Measurements from ENCODE around the gene LARGE1.

The LARGE1 gene

DNA sequence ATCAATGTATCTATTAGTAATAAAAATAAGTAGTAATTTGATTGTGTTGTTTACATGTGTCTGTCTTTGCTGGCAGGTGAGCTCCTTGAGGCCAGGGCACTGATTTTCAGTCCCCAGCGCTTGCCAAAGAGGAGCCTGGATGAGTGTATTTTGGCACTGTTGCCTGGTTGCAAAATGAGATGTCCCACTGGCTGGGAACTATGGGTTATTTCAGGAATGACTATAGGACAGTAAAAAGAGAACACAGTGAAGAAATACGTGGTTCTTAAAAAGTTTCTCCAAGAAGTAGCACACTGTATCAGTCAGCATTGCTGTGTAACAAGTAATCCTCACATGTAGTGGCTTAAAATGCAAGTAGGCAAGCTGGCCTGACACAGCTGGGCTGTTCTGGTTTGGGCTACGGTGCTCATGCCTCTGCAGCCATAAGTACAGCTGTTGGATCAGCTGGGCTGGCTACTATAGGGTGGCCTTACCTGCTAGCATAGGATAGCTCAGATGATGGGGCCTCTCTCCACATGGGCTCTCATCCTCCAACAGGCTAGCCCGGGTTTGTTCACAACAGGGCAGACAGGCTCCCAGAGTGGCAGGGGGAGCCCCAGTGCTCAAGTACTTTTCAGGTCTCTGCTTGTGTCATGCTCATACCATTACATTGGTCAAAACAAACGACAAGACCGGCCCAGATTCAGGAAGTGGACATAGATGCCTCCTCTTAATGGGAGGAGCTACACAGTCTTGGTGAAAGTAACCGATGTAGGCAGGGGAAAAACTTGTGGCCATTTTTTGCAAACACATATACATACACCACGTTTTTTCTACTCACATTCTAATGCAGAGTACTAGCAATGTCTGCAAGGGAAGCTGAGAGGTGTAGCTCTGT is 399.1 kb downstream of the LARGE1 start:
- H3K36me3 Mint-ChIP-seq (ENCODE audit: low read depth): peaks cover 4% of the 10 kb centered on the region
- peak overlapping the region in 1 of 3 experiments; percentile 21 for H3K27ac Mint-ChIP-seq
- peaks cover 9% of the 10 kb centered on the region for H3K27me3 Mint-ChIP-seq (ENCODE audit: low read depth)
- no peak overlapping the region for H3K4me3 Mint-ChIP-seq
- peaks cover 7% of the 10 kb centered on the region for H3K4me1 Mint-ChIP-seq
- no peaks in the 10 kb centered on the region for H3K9me3 Mint-ChIP-seq
- no peak for TF ChIP-seq CTCF (IDR thresholded peaks at IDR 0.05; ENCODE audit: unreplicated experiment in 3 of 3)

GRCh38 chr22:33519974-33520903 is 400.0 kb downstream of the LARGE1 start:
- no peak for TF ChIP-seq CTCF (IDR thresholded peaks at IDR 0.05; ENCODE audit: unreplicated experiment in 3 of 3)
- Mint-ChIP-seq H3K9me3 (no peaks in the 10 kb centered on the region), H3K27me3 (ENCODE audit: low read depth) (peaks cover 14% of the 10 kb centered on the region), H3K4me3 (no peak overlapping the region), H3K4me1 (peaks cover 12% of the 10 kb centered on the region), H3K27ac (peak overlapping the region in 2 of 3 experiments; percentile 67 to 82), H3K36me3 (ENCODE audit: low read depth) (peaks cover 4% of the 10 kb centered on the region)

DNA sequence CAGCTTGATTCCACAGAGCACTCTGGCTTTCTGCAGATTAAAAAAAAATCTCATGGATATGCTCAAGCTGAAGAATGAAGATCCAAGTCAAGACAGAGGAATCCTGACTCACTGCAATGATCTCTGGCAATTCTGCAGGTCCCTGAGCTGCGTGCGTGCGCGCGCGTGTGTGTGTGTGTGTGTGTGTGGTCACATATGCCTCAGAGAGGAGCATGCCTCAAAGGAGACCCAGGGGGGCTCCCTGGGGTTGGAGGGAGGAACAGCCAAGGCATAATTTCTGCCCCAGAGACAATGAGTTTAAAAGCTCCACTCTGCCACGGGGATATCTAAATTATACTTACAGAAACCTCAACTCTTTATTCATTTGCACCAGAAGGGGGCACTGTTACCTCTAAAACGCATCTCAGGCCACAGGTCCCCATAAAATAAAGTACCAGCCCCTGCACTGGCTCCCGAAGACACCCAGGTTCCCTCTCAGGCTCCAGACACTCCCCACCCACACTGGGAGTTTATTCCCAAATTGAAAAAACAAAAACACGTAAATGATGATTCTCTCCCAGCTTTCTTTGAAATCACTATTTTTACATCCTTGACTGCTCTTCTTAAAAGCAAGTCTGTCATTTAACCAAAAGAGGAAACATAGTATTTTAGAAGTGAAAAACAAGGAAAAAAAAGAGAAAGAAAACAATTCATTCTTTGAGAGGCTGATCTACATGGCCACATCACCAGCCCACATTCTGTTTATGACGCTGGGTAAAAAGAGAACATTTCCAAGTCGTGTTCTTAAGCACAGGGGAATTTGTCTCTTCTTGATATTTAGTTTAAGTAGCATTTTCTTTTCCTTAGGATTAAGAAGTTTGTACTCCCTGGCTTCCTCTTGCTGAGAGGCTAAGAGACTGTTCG is 401.0 kb downstream of the LARGE1 start:
- no peaks in the 10 kb centered on the region for H3K9me3 Mint-ChIP-seq
- H3K27ac Mint-ChIP-seq: peak overlapping the region; percentile 4 to 80 (median 44)
- TF ChIP-seq CTCF (IDR thresholded peaks at IDR 0.05; ENCODE audit: unreplicated experiment in 3 of 3): peak; percentile 63 to 70 (median 65)
- peaks cover 6% of the 10 kb centered on the region for H3K4me1 Mint-ChIP-seq
- H3K36me3 Mint-ChIP-seq (ENCODE audit: low read depth): peaks cover 4% of the 10 kb centered on the region
- no peak overlapping the region for H3K4me3 Mint-ChIP-seq
- H3K27me3 Mint-ChIP-seq (ENCODE audit: low read depth): peaks cover 14% of the 10 kb centered on the region

- no peak for TF ChIP-seq CTCF (IDR thresholded peaks at IDR 0.05; ENCODE audit: unreplicated experiment in 3 of 3)
- H3K9me3 Mint-ChIP-seq: no peaks in the 10 kb centered on the region
Observed at GRCh38 chr22:33518405-33518804, 401.9 kb downstream of the LARGE1 start.

DNA sequence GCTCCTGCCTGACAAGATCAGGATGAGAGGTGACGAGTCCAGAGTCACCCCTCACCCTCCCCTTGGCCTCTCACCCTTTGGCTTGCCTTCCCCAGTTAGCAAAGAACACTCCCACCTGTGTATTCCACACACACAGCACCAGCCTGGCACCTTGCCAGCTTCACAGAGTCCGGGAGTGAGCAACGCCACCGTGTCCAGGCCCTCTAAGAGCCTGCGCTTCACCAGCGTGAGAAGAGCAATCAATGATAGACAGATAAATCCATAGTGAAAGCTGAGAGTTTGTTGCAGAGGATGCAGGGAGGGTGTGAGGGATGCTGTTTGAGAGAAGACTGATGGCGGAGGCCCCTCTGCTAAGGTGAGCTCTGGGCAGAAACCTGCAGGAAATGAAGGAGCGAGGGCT is 404.5 kb downstream of the LARGE1 start:
- Mint-ChIP-seq H3K4me1 (peaks cover 16% of the 10 kb centered on the region), H3K9me3 (no peaks in the 10 kb centered on the region), H3K27ac (peak overlapping the region in 1 of 3 experiments; percentile 12), H3K27me3 (ENCODE audit: low read depth) (peaks cover 14% of the 10 kb centered on the region), H3K36me3 (ENCODE audit: low read depth) (no peaks in the 10 kb centered on the region), H3K4me3 (no peak overlapping the region)
- no peak for TF ChIP-seq CTCF (IDR thresholded peaks at IDR 0.05; ENCODE audit: unreplicated experiment in 3 of 3)

More at GRCh38 chr22:33518405-33518804, 401.9 kb downstream of the LARGE1 start:
- Mint-ChIP-seq H3K4me3 (no peak overlapping the region), H3K27ac (peak overlapping the region in 1 of 3 experiments; percentile 20), H3K4me1 (peaks cover 8% of the 10 kb centered on the region), H3K27me3 (ENCODE audit: low read depth) (peaks cover 14% of the 10 kb centered on the region), H3K36me3 (ENCODE audit: low read depth) (peaks cover 4% of the 10 kb centered on the region)

Measured in nephron (organoid).